LNCaP clone FGC (cell line): ENCODE results near the gene GSPT1.
"Not testable (repeated sequence)": the region's sequence is repeated elsewhere in the genome, so short reads cannot be mapped to it uniquely, and the experiment has no call there.

Experiments
- DNase-seq: peaks from one replicate; pipeline ENCODE4 v3.0.0-alpha.2; 2011; ENCODE audit warnings: low read depth
- H3K4me3 ChIP-seq: 2 replicates; pipeline ENCODE4 v1.5.1; 2011; ENCODE audit warnings: mild to moderate bottlenecking, low read depth, low read length, control low read depth
- CTCF ChIP-seq: IDR thresholded peaks from 2 replicates; pipeline ENCODE4 v1.5.1; 2012; ENCODE audit warnings: mild to moderate bottlenecking; ENCODE audit not compliant: control insufficient read depth, insufficient read depth; ENCODE audit errors: extremely low read depth

The GSPT1 gene

GRCh38 chr16:11915644-11916523, at the start of gene GSPT1:
Gene GSPT1 (minus strand): TSS chr16:11915956. CDS start chr16:11915720, 236 bp downstream.
- H3K4me3 ChIP-seq, result peak within 1 kb of the TSS; percentile 68
- no peak for TF ChIP-seq CTCF
- DNase-seq, result peak; percentile 96

DNA sequence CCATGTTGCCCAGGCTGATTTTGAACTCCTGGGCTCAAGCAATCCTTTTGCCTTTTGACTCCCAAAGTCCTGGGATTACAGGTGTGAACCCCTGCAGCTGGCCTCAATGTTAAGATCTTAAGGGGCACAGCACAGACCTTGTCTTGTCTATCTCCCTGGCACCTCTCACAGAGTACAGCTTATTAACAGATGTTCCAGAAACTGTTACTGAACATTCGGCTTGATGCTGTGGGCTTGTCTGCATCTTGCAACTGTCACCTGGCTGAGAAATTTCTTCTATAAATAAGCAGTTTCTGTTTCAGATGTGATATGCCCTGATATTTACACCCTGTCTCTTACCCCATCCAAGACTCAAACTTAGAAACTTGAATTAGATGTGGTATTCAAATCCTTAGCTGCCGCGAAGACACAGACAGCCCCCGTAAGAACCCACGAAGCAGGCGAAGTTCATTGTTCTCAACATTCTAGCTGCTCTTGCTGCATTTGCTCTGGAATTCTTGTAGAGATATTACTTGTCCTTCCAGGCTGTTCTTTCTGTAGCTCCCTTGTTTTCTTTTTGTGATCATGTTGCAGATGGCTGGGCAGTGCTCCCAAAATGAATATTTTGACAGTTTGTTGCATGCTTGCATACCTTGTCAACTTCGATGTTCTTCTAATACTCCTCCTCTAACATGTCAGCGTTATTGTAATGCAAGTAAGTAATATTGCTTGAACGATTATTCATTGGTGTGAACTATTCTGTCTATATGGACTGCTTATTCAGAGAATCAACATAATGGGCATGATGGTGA, 49.2 kb upstream of the GSPT1 start, which contains the start of gene TNFRSF17:
Gene TNFRSF17, plus strand, starts transcription at position 450 of the 791 bp plus-strand sequence. Its CDS starts 115 bp downstream, at position 565.
- no peak within 1 kb of the TSS for H3K4me3 ChIP-seq
- TF ChIP-seq CTCF, result no peak
- DNase-seq, result no peak

DNA sequence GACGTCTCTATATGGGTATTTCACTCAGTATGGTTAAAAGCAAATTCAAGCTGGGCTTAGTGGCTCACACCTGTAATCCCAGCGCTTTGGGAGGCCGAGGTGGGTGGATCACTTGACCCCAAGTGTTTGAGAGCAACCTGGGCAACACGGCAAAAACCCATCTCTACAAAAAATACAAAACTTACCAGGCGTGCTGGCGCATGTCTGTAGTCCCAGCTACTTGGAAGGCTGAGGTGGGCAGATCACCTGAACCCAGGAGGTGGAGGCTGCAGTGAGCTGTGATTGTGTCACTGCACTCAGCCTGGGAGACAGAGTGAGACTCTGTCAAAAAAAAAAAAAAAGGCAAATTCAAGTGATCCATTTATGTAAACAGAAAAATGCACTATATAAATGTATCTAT, 48.0 kb upstream of the GSPT1 start:
- TF ChIP-seq CTCF, result no peak
- no peak for DNase-seq
- H3K4me3 ChIP-seq, result no peak overlapping the region

- H3K4me3 ChIP-seq, DNase-seq: not testable (repeated sequence)
Measured at GRCh38 chr16:11962978-11963377, 47.2 kb upstream of the GSPT1 start.

DNA sequence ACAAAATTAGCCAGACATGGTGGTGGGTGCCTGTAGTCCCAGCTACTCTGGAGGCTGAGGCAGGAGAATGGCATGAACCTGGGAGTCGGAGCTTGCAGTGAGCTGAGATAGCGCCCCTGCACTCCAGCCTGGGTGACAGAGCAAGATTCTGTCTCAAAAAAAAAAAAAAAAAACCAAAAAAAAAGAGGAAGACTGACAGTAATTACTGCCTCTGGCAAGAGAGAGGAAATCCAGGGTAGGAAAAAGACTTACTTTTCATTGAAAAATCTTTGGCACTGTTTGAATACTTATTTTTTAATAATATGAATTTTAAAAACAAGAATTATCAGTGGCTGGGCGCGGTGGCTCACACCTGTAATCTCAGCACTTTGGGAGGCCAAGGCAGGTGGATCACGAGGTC, 46.7 kb upstream of the GSPT1 start:
- DNase-seq, H3K4me3 ChIP-seq: not testable (repeated sequence)

DNA sequence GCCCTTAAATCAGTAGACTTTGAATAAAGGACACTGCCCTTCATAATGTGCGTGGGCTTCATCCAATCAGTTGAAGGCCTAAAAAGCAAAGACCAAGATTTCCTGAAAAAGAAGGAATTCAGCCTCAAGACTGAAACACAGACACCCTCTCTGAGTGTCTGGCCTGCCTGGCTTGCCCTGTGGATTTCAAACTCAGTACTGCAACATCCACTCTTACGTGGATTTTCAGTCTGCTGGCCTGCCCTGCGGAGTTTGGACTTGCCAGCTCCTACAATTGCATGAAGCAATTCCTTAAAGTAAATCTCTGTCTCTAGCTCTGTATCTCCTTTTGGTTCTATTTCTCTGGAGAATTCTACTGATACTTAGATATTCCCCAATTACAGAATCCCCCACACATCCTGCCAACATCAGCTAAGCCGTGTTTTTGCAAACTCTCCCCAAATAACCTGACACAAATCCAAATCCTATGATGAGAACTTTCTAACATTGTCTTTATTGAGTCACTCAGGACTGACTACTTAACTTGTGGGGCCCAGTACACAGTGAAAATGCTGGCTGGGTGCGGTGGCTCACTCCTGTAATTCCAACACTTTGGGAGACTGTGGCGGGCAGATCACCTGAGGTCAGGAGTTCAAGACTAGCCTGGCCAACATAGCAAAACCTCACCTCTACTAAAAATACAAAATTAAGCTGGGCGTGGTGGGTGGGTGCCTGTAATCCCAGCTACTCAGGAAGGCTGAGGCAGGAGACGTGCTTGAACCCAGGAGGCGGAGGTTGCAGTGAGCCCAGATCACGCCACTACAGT, 42.0 kb upstream of the GSPT1 start:
- no peak overlapping the region for H3K4me3 ChIP-seq
- DNase-seq, result no peak
- TF ChIP-seq CTCF, result no peak

DNA sequence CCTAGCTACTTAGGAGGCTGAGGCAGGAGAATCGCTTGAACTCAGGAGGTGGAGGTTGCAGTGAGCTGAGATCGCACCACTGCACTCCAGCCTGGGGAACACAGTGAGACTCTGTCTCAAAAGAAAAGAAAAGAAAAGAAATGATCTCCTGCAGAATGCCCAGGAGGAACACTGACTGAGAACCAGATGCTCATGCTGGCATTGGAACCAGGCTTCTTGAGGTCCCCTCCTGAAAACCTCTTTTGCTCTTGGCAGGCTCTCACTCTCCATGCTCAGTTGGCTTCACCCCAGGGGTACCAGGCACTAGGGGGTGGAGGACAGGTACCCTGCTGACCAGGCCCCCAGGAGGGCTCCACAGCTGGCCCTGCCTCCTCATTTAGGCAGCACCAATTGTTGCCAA, 40.8 kb upstream of the GSPT1 start:
- no peak for TF ChIP-seq CTCF
- H3K4me3 ChIP-seq, result no peak overlapping the region
- DNase-seq, result no peak
